ENCODE measurements around the gene S1PR1.
A peak's percentile ranks its signal among the peaks of the same experiment; 100 is the strongest.
"Not testable (repeated sequence)": the region's sequence is repeated elsewhere in the genome, so short reads cannot be mapped to it uniquely, and the experiment has no call there.

Gene S1PR1

GRCh38 chr1:101236516-101237228, at the start of gene S1PR1:
S1PR1 (plus strand) TSS chr1:101237019; CDS start chr1:101238985, 1,966 bp downstream.
- peak in 32 of 56 donors; percentile 7 to 60 (median 30) for DNase-seq

GRCh38 chr1:101187297-101187696, 49.5 kb upstream of the S1PR1 start:
- no peak for DNase-seq

- no peak for DNase-seq
Observed at GRCh38 chr1:101188331-101188730, 48.5 kb upstream of the S1PR1 start.

GRCh38 chr1:101188968-101189367, 47.9 kb upstream of the S1PR1 start:
- DNase-seq: not testable (repeated sequence)

- no peak for DNase-seq
Observed at GRCh38 chr1:101190441-101190840, 46.4 kb upstream of the S1PR1 start.

- DNase-seq: no peak
Observed at GRCh38 chr1:101191049-101191448, 45.8 kb upstream of the S1PR1 start.

- no peak for DNase-seq
Observed at GRCh38 chr1:101193733-101194169, 43.1 kb upstream of the S1PR1 start.

GRCh38 chr1:101194746-101195145, 42.1 kb upstream of the S1PR1 start:
- no peak for DNase-seq

GRCh38 chr1:101196668-101197067, 40.2 kb upstream of the S1PR1 start:
- no peak for DNase-seq

- DNase-seq: no peak
Observed at GRCh38 chr1:101198842-101199636, 37.8 kb upstream of the S1PR1 start.

GRCh38 chr1:101199637-101199982, 37.2 kb upstream of the S1PR1 start:
- no peak for DNase-seq

GRCh38 chr1:101200513-101200912, 36.3 kb upstream of the S1PR1 start:
- DNase-seq: no peak

GRCh38 chr1:101203820-101204540, 32.8 kb upstream of the S1PR1 start:
- peak in 16 of 56 donors; percentile 2 to 44 (median 12) for DNase-seq

GRCh38 chr1:101205457-101205856, 31.4 kb upstream of the S1PR1 start:
- DNase-seq: peak in 6 of 56 donors; percentile 4 to 27 (median 13)

- DNase-seq: not testable (repeated sequence)
Observed at GRCh38 chr1:101206139-101206538, 30.7 kb upstream of the S1PR1 start.

GRCh38 chr1:101207271-101207670, 29.5 kb upstream of the S1PR1 start:
- not testable (repeated sequence) for DNase-seq

- peak in 30 of 56 donors; percentile 2 to 59 (median 20) for DNase-seq
Observed at GRCh38 chr1:101207891-101208290, 28.9 kb upstream of the S1PR1 start.

- DNase-seq: no peak
Observed at GRCh38 chr1:101215363-101216011, 21.3 kb upstream of the S1PR1 start.

GRCh38 chr1:101216623-101217022, 20.2 kb upstream of the S1PR1 start:
- no peak for DNase-seq

- no peak for DNase-seq
Observed at GRCh38 chr1:101217148-101217547, 19.7 kb upstream of the S1PR1 start.

- DNase-seq: not testable (repeated sequence)
Observed at GRCh38 chr1:101218968-101219367, 17.9 kb upstream of the S1PR1 start.
